GM23248 (cell line): ENCODE measurements around the gene EIF4A3. TPM values are rescaled to one million over a fixed set of nuclear protein-coding genes. Genes with fewer than 3 reads are reported as not detected.

Experiments
- DNase-seq: peaks from one replicate; pipeline ENCODE4 v3.0.0-alpha.2; 2015
- H2AFZ ChIP-seq: fragments of 200-600 bp; sonication (generic); 2 replicates; pipeline ENCODE4 v1.6.1; 2016; ENCODE audit warnings: antibody characterized with exemption
- H3F3A ChIP-seq: fragments of 200-600 bp; sonication (generic); 2 replicates; pipeline ENCODE4 v1.6.1; 2016; ENCODE audit warnings: mild to moderate bottlenecking, antibody characterized with exemption, mixed run types; ENCODE audit not compliant: insufficient read depth
- H3K27ac ChIP-seq: fragments of 200-600 bp; sonication (generic); 2 replicates; pipeline ENCODE4 v1.5.1; 2016; ENCODE audit warnings: mild to moderate bottlenecking
- H3K27me3 ChIP-seq: fragments of 200-600 bp; sonication (generic); replicated peaks from 2 replicates; pipeline ENCODE4 v1.6.1; 2016; ENCODE audit warnings: mild to moderate bottlenecking; ENCODE audit not compliant: insufficient read depth
- H3K36me3 ChIP-seq: fragments of 200-600 bp; sonication (generic); 2 replicates; pipeline ENCODE4 v1.6.1; 2016; ENCODE audit warnings: low read depth, mild to moderate bottlenecking
- H3K4me1 ChIP-seq: fragments of 200-600 bp; sonication (generic); 2 replicates; pipeline ENCODE4 v1.6.1; 2016; ENCODE audit warnings: mild to moderate bottlenecking; ENCODE audit not compliant: insufficient read depth
- H3K4me2 ChIP-seq: fragments of 200-600 bp; sonication (generic); one replicate; pipeline ENCODE4 v1.6.1; 2016; ENCODE audit warnings: mild to moderate bottlenecking; ENCODE audit not compliant: unreplicated experiment
- H3K4me3 ChIP-seq: fragments of 200-600 bp; sonication (generic); 2 replicates; pipeline ENCODE4 v1.5.1; 2016; ENCODE audit warnings: mild to moderate bottlenecking
- H3K79me2 ChIP-seq: fragments of 200-600 bp; sonication (generic); 2 replicates; pipeline ENCODE4 v1.6.1; 2016; ENCODE audit warnings: mild to moderate bottlenecking; ENCODE audit not compliant: insufficient read depth
- H3K9ac ChIP-seq: fragments of 200-600 bp; sonication (generic); 2 replicates; pipeline ENCODE4 v1.6.1; 2016; ENCODE audit warnings: mild to moderate bottlenecking
- H3K9me2 ChIP-seq: fragments of 200-600 bp; sonication (generic); 2 replicates; pipeline ENCODE4 v1.6.1; 2016; ENCODE audit warnings: mixed run types, mild to moderate bottlenecking, moderate library complexity; ENCODE audit not compliant: insufficient read depth
- H3K9me3 ChIP-seq: fragments of 200-600 bp; sonication (generic); one replicate; pipeline ENCODE4 v1.6.1; 2017; ENCODE audit warnings: low read depth
- H4K20me1 ChIP-seq: fragments of 200-600 bp; sonication (generic); 2 replicates; pipeline ENCODE4 v1.6.0; 2016; ENCODE audit not compliant: insufficient read depth
- EZH2 ChIP-seq: fragments of 200-600 bp; sonication (generic); IDR thresholded peaks from 2 replicates; pipeline ENCODE4 v1.6.1; 2018; ENCODE audit warnings: antibody characterized with exemption, mild to moderate bottlenecking; ENCODE audit not compliant: insufficient read depth, poor library complexity, severe bottlenecking
- EZH2phosphoT487 ChIP-seq: fragments of 200-600 bp; sonication (generic); IDR thresholded peaks from 2 replicates; pipeline ENCODE4 v1.6.1; 2018; ENCODE audit warnings: antibody characterized with exemption, moderate library complexity, mild to moderate bottlenecking, low read depth; ENCODE audit not compliant: insufficient read depth
- WGBS, 2 experiments: methylation state at CpG; one replicate each; pipeline ENCODE4 v1.1.6; 2015 to 2017; ENCODE audit warnings: low lambda C conversion rate in 2 of 2, low coverage in 1 of 2; ENCODE audit errors: missing lambda C conversion rate in 2 of 2; 5-methylcytosine and 5-hydroxymethylcytosine counted together
- in situ Hi-C: fragments of 300-500 bp; cut with MboI; formaldehyde crosslinking; loops from 2 replicates; pipeline ENCODE4 v1.15.0; 2020
- polyA plus RNA-seq: library from polyadenylated mRNA; unstranded; fragments of >200 nt; fragmentation: Nextera tagmentation; extraction: Ambion mirVana; gene quantifications from 2 replicates; pipeline ENCODE4 v1.2.1, GENCODE V29; 2016
- total RNA-seq: library from RNA; depleted of rRNA; stranded (reverse); fragments of >200 nt; shearing (Covaris generic); gene quantifications from 2 replicates; pipeline ENCODE4 v1.2.3, GENCODE V29; 2014; rRNA removed

The EIF4A3 gene
- total RNA-seq = 75.1 and 84.5 TPM in 2 replicates
- polyA plus RNA-seq = 129 and 131 TPM in 2 replicates

- Histone ChIP-seq H3K27ac (peak within 1 kb of the TSS; percentile 78), H3K4me3 (peak within 1 kb of the TSS; percentile 84), H3K79me2 (peaks cover 74% of the 10 kb centered on the region), H3K9ac (peak within 1 kb of the TSS; percentile 91), H3K9me2 (no peaks in the 10 kb centered on the region), H3F3A (no peaks in the 10 kb centered on the region), H3K4me1 (peaks cover 28% of the 10 kb centered on the region; the same call in 1 of the 2 replicates), H3K9me3 (no peaks in the 10 kb centered on the region), H2AFZ (peak within 1 kb of the TSS; percentile 85), H3K27me3 (no peaks in the 10 kb centered on the region), H4K20me1 (peaks cover 12% of the 10 kb centered on the region; the same call in 1 of the 2 replicates), H3K36me3 (peaks cover 12% of the 10 kb centered on the region; the same call in 1 of the 2 replicates), H3K4me2 (peak within 1 kb of the TSS; percentile 83)
- WGBS, 2 experiments = 0 to 2% methylated on average over 77 to 84 of the region's 90 CpGs
- in situ Hi-C loops = no loop called here
- peak; percentile 100 for DNase-seq
- TF ChIP-seq EZH2 (no peak), EZH2phosphoT487 (no peak)
These were observed at the start of gene EIF4A3 for GRCh38 chr17:80147035-80147822. Gene EIF4A3 (minus strand): TSS chr17:80147128. CDS start chr17:80146961, 167 bp downstream.

- Histone ChIP-seq H3K9me2 (no peaks in the 10 kb centered on the region), H3K27ac (no peak overlapping the region), H3K79me2 (no peaks in the 10 kb centered on the region), H3K4me3 (no peak overlapping the region), H3K9me3 (no peaks in the 10 kb centered on the region), H3K36me3 (no peaks in the 10 kb centered on the region), H3K27me3 (no peaks in the 10 kb centered on the region; the same call in 1 of the 2 replicates), H4K20me1 (no peaks in the 10 kb centered on the region), H3F3A (no peaks in the 10 kb centered on the region), H3K4me2 (no peak overlapping the region), H2AFZ (no peak overlapping the region), H3K9ac (no peak overlapping the region), H3K4me1 (no peaks in the 10 kb centered on the region)
- DNase-seq = no peak
- no peak for TF ChIP-seq EZH2phosphoT487
- TF ChIP-seq EZH2 = no peak
- in situ Hi-C loops = no loop called here
- WGBS, 2 experiments = 71 to 78% methylated on average over 7 of the region's 7 CpGs
These were observed 49.7 kb upstream of the EIF4A3 start for GRCh38 chr17:80196652-80197051.

GRCh38 chr17:80195671-80196529 is 49.0 kb upstream of the EIF4A3 start:
- H4K20me1 ChIP-seq = no peaks in the 10 kb centered on the region
- no peak for TF ChIP-seq EZH2phosphoT487
- TF ChIP-seq EZH2 = no peak
- peak; percentile 36 for DNase-seq
- no peaks in the 10 kb centered on the region for H3K9me2 ChIP-seq
- H3K27me3 ChIP-seq = no peaks in the 10 kb centered on the region; the same call in 1 of the 2 replicates
- 59 to 61% methylated on average over 26 to 27 of the region's 27 CpGs for WGBS, 2 experiments
- no peak overlapping the region for H3K4me3 ChIP-seq
- no peak overlapping the region for H3K4me2 ChIP-seq
- no peaks in the 10 kb centered on the region for H3K9me3 ChIP-seq
- H3K27ac ChIP-seq = no peak overlapping the region
- in situ Hi-C loops = no loop called here
- no peaks in the 10 kb centered on the region for H3K36me3 ChIP-seq
- no peaks in the 10 kb centered on the region for H3K4me1 ChIP-seq
- no peaks in the 10 kb centered on the region for H3F3A ChIP-seq
- no peaks in the 10 kb centered on the region for H3K79me2 ChIP-seq
- H2AFZ ChIP-seq = no peak overlapping the region
- H3K9ac ChIP-seq = no peak overlapping the region

GRCh38 chr17:80195141-80195540 is 48.2 kb upstream of the EIF4A3 start:
- Histone ChIP-seq H3K4me2 (no peak overlapping the region), H3K9me3 (no peaks in the 10 kb centered on the region), H3K9me2 (no peaks in the 10 kb centered on the region), H4K20me1 (no peaks in the 10 kb centered on the region), H3K36me3 (no peaks in the 10 kb centered on the region), H3F3A (no peaks in the 10 kb centered on the region), H3K79me2 (no peaks in the 10 kb centered on the region), H3K27me3 (no peaks in the 10 kb centered on the region; the same call in 1 of the 2 replicates), H3K9ac (no peak overlapping the region), H2AFZ (no peak overlapping the region), H3K4me1 (no peaks in the 10 kb centered on the region), H3K27ac (no peak overlapping the region), H3K4me3 (no peak overlapping the region)
- DNase-seq = no peak
- in situ Hi-C loops = no loop called here
- 73 to 83% methylated on average over 14 of the region's 14 CpGs for WGBS, 2 experiments
- TF ChIP-seq EZH2 (no peak), EZH2phosphoT487 (no peak)
